Measurements from ENCODE around the gene LRMDA. TPM values are rescaled to one million over a fixed set of nuclear protein-coding genes. Genes with fewer than 3 reads are reported as not detected.

Gene LRMDA
- polyA plus RNA-seq, 1 donor (not counting 4 experiments of a cell fraction or from before 2014, with no cell fraction given), result not detected

DNA sequence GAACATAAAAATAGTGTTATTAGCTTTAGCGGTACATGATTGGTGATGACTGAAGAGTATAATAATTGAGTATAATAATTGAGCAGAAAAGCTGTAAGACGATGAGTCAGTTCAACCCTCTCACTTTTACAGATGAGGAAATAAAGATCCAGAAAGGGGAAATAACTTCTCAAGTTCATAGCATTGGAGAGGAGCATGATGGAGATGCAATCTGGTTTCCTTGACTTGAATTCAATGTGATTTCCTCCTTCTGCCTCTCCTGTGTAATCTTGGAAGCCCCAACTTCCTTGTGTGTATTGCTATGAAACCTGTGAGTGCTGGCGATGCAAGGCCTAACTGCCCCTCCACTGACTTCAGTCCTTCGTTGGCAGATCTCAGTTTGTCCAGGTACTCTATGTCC, 265.1 kb downstream of the LRMDA start:
- dilution Hi-C loops (cut with MboI; ENCODE audit: extremely low pct_ligation_motif_present, low sequenced_read_pairs), result no loop called here
- H3K79me2 ChIP-seq (ENCODE audit: control insufficient read depth, insufficient read depth, low read length), result no peaks in the 10 kb centered on the region
- H3K4me2 ChIP-seq (ENCODE audit: control insufficient read depth, extremely low read depth, insufficient read depth, low read depth, low read length), result no peak overlapping the region
- H3K27ac ChIP-seq (ENCODE audit: control insufficient read depth, insufficient read depth, low read length), result no peak overlapping the region
- H3K36me3 ChIP-seq (ENCODE audit: control insufficient read depth in 2 of 2, extremely low read depth in 1 of 2, insufficient read depth in 2 of 2, low read length in 2 of 2), result no peaks in the 10 kb centered on the region
- H3K27me3 ChIP-seq (ENCODE audit: control insufficient read depth, extremely low read depth, insufficient read depth, low read length), result no peaks in the 10 kb centered on the region
- no peak overlapping the region for H2AFZ ChIP-seq (ENCODE audit: control insufficient read depth, low read length)
- H3K9me1 ChIP-seq (ENCODE audit: control insufficient read depth, extremely low read depth, insufficient read depth, low read length), result no peaks in the 10 kb centered on the region
- no peaks in the 10 kb centered on the region for H3K4me1 ChIP-seq (ENCODE audit: control insufficient read depth, extremely low read depth, insufficient read depth, low read length)
- DNase-seq (ENCODE audit: low read depth, low spot score), result no peak
- H3K9me3 ChIP-seq (ENCODE audit: control insufficient read depth, low read depth, low read length), result no peaks in the 10 kb centered on the region
- TF ChIP-seq EZH2 (IDR thresholded peaks at IDR 0.05; ENCODE audit: low read length) (no peak), CTCF (optimal IDR thresholded peaks at IDR 0.05 in 1 of 3, IDR thresholded peaks at IDR 0.05 in 1 of 3, conservative IDR thresholded peaks at IDR 0.05 in 1 of 3; ENCODE audit: extremely low read depth in 1 of 3, insufficient read depth in 2 of 3, low read length in 3 of 3) (no peak)
- H3K9ac ChIP-seq (ENCODE audit: control insufficient read depth, extremely low read depth, insufficient read depth, low read length), result no peak overlapping the region
- no peaks in the 10 kb centered on the region for H4K20me1 ChIP-seq (ENCODE audit: control insufficient read depth, extremely low read depth, insufficient read depth, low read length)
- FAIRE-seq, result no peak
- H3K4me3 ChIP-seq (ENCODE audit: control insufficient read depth in 2 of 3, extremely low read depth in 1 of 3, insufficient read depth in 2 of 3, low read depth in 1 of 3, low read length in 3 of 3), result no peak overlapping the region

- no peak overlapping the region for H3K4me2 ChIP-seq (ENCODE audit: control insufficient read depth, extremely low read depth, insufficient read depth, low read depth, low read length)
- no peak overlapping the region for H3K4me3 ChIP-seq (ENCODE audit: control insufficient read depth in 2 of 3, extremely low read depth in 1 of 3, insufficient read depth in 2 of 3, low read depth in 1 of 3, low read length in 3 of 3)
- no peaks in the 10 kb centered on the region for H4K20me1 ChIP-seq (ENCODE audit: control insufficient read depth, extremely low read depth, insufficient read depth, low read length)
- no peak for DNase-seq (ENCODE audit: low read depth, low spot score)
- H2AFZ ChIP-seq (ENCODE audit: control insufficient read depth, low read length), result no peak overlapping the region
- no peak overlapping the region for H3K9ac ChIP-seq (ENCODE audit: control insufficient read depth, extremely low read depth, insufficient read depth, low read length)
- no peaks in the 10 kb centered on the region for H3K4me1 ChIP-seq (ENCODE audit: control insufficient read depth, extremely low read depth, insufficient read depth, low read length)
- no peaks in the 10 kb centered on the region for H3K79me2 ChIP-seq (ENCODE audit: control insufficient read depth, insufficient read depth, low read length)
- H3K9me3 ChIP-seq (ENCODE audit: control insufficient read depth, low read depth, low read length), result no peaks in the 10 kb centered on the region
- FAIRE-seq, result no peak
- no peaks in the 10 kb centered on the region for H3K36me3 ChIP-seq (ENCODE audit: control insufficient read depth in 2 of 2, extremely low read depth in 1 of 2, insufficient read depth in 2 of 2, low read length in 2 of 2)
- no peaks in the 10 kb centered on the region for H3K9me1 ChIP-seq (ENCODE audit: control insufficient read depth, extremely low read depth, insufficient read depth, low read length)
- dilution Hi-C loops (cut with MboI; ENCODE audit: extremely low pct_ligation_motif_present, low sequenced_read_pairs), result no loop called here
- H3K27ac ChIP-seq (ENCODE audit: control insufficient read depth, insufficient read depth, low read length), result no peak overlapping the region
- no peak for TF ChIP-seq CTCF (optimal IDR thresholded peaks at IDR 0.05 in 1 of 3, IDR thresholded peaks at IDR 0.05 in 1 of 3, conservative IDR thresholded peaks at IDR 0.05 in 1 of 3; ENCODE audit: extremely low read depth in 1 of 3, insufficient read depth in 2 of 3, low read length in 3 of 3)
- TF ChIP-seq EZH2 (IDR thresholded peaks at IDR 0.05; ENCODE audit: low read length), result no peak
- H3K27me3 ChIP-seq (ENCODE audit: control insufficient read depth, extremely low read depth, insufficient read depth, low read length), result peaks cover 10% of the 10 kb centered on the region
Observed at GRCh38 chr10:75703191-75703854, 271.9 kb downstream of the LRMDA start.

Data from keratinocyte (primary cell).